DOHH2 (cell line): Measurements from ENCODE around the gene PCK2.

ENCODE experiments used
- H3F3A ChIP-seq: fragments of 200-600 bp; sonication (generic), shearing (Covaris generic); 2 replicates; pipeline ENCODE4 v1.6.0; 2016; ENCODE audit warnings: antibody characterized with exemption, mild to moderate bottlenecking; ENCODE audit not compliant: control insufficient read depth, insufficient read depth
- H3K27ac ChIP-seq: fragments of 200-600 bp; sonication (generic); 2 replicates; pipeline ENCODE4 v1.5.1; 2014; ENCODE audit warnings: low read depth, mild to moderate bottlenecking, low read length, moderate library complexity
- H3K27me3 ChIP-seq: fragments of 200-600 bp; sonication (generic); 2 replicates; pipeline ENCODE4 v1.6.1; 2014; ENCODE audit warnings: mild to moderate bottlenecking, low read length, mixed read lengths; ENCODE audit not compliant: control insufficient read depth
- H3K36me3 ChIP-seq: fragments of 200-600 bp; sonication (generic); 2 replicates; pipeline ENCODE4 v1.6.1; 2014; ENCODE audit warnings: mild to moderate bottlenecking, low read length, moderate library complexity, mixed read lengths; ENCODE audit not compliant: control insufficient read depth
- H3K4me1 ChIP-seq: fragments of 200-600 bp; sonication (generic); 2 replicates; pipeline ENCODE4 v1.6.1; 2014; ENCODE audit warnings: mild to moderate bottlenecking, low read length, mixed read lengths; ENCODE audit not compliant: control insufficient read depth
- H3K4me2 ChIP-seq: fragments of 200-600 bp; sonication (generic); 2 replicates; pipeline ENCODE4 v1.6.0; 2014; ENCODE audit warnings: mild to moderate bottlenecking, low read length, moderate library complexity
- H3K4me3 ChIP-seq: fragments of 200-600 bp; sonication (generic); 2 replicates; pipeline ENCODE4 v1.5.1; 2014; ENCODE audit warnings: mild to moderate bottlenecking, low read length, mixed read lengths
- H3K79me2 ChIP-seq: fragments of 200-600 bp; sonication (generic); 2 replicates; pipeline ENCODE4 v1.6.1; 2014; ENCODE audit warnings: mild to moderate bottlenecking, low read length, mixed read lengths; ENCODE audit not compliant: control insufficient read depth
- H3K9me2 ChIP-seq: fragments of 200-600 bp; sonication (generic); replicated peaks from 2 replicates; pipeline ENCODE4 v1.6.1; 2014; ENCODE audit warnings: mild to moderate bottlenecking, low read length, mixed read lengths; ENCODE audit not compliant: control insufficient read depth
- H3K9me3 ChIP-seq: fragments of 200-600 bp; sonication (generic); 2 replicates; pipeline ENCODE4 v1.6.1; 2014; ENCODE audit warnings: antibody characterized with exemption, low read length, mixed read lengths; ENCODE audit not compliant: control insufficient read depth, insufficient read depth
- H4K20me1 ChIP-seq: fragments of 200-600 bp; sonication (generic); 2 replicates; pipeline ENCODE4 v1.6.0; 2014; ENCODE audit warnings: low read depth, mild to moderate bottlenecking, antibody characterized with exemption, low read length, moderate library complexity; ENCODE audit not compliant: control insufficient read depth, insufficient read depth
- EZH2phosphoT487 ChIP-seq: fragments of 200-600 bp; sonication (generic); IDR thresholded peaks from 2 replicates; pipeline ENCODE4 v1.6.1; 2017; ENCODE audit warnings: borderline replicate concordance, mild to moderate bottlenecking, antibody characterized with exemption, low read length, moderate library complexity, mixed read lengths
- TF ChIP-seq, protein P1 (sequence below): fragments of 200-600 bp; sonication (generic); IDR thresholded peaks from one replicate; pipeline ENCODE4 v1.5.1; 2014; ENCODE audit warnings: antibody characterized with exemption, mild to moderate bottlenecking, low read depth, low read length; ENCODE audit not compliant: poor library complexity, severe bottlenecking

PCK2 gene

DNA sequence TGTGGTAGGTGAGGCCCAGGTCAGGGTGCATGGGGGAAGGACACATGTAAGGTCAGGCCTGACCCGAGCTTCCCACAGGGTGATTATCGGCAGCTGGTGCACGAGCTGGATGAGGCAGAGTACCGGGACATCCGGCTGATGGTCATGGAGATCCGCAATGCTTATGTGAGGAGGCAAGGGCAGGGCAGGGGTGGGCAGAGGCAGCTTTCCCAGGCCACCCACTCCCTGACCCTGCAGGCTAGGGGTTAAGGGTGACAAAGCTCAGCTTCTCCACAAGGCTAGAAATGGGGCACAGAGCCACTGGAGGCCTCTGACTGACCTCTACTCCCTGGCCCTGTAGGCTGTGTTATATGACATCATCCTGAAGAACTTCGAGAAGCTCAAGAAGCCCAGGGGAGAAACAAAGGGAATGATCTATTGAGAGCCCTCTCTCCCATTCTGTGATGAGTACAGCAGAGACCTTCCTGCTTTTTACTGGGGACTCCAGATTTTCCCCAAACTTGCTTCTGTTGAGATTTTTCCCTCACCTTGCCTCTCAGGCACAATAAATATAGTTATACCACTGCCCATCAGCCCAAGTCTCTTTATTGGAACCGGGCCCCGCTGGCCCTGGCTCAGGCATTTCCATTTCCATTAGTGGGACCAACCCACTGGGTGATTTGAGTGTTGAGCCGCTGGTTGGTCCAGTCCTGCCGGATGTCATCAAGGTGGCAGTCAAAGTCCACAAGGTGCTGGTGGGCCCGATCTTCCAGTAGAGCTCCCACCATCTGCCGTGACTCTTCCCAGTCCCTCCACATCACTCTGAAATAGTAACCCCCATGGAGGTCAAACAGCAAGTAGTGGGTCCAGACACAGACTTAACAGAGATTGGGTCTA is 44.5 kb downstream of the PCK2 start:
- Histone ChIP-seq H3K4me1 (peaks cover 34% of the 10 kb centered on the region), H3K27ac (no peak overlapping the region), H3K4me3 (no peak overlapping the region)

DNA sequence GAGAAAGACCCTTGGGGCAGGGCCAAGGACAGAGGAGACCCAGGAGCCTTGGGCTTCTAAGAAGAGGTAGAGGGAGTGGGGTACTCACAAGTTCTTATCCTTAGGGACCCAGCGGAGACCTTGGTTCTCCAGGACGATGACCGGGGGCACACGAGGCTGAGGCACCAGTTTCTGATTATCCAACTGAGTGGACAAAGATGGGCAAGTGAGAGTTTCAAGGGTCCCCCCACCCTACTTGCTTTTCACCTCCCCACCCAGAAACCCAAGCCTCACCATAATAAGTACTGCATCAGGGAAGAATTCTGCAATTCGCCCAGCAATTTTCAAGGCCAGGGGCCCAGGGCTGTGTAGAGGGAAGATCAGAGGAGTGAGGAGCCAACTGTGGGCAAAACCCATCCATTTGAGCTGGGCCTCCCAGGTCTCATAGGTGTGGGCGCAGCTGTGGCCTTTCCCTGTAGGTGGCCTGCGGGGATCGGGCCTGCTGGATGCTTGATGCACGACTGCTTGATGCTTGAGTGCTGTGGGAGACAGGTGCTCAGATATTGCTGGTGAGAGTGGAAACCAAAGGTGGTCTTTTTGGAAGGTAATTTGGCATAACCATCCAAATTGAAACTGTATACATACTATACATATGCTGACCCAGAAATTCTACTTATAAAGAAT is 45.3 kb downstream of the PCK2 start:
- H3K4me2 ChIP-seq = peak overlapping the region; percentile 79
- H3K4me1 ChIP-seq = peaks cover 34% of the 10 kb centered on the region
- no peaks in the 10 kb centered on the region for H3K9me3 ChIP-seq
- H3F3A ChIP-seq = peaks cover 5% of the 10 kb centered on the region; the same call in 1 of the 2 replicates
- peaks cover 38% of the 10 kb centered on the region for H3K79me2 ChIP-seq
- no peaks in the 10 kb centered on the region for H3K9me2 ChIP-seq
- no peaks in the 10 kb centered on the region for H4K20me1 ChIP-seq
- no peaks in the 10 kb centered on the region for H3K27me3 ChIP-seq
- H3K4me3 ChIP-seq = peak overlapping the region; percentile 97
- TF ChIP-seq, protein P1, sequence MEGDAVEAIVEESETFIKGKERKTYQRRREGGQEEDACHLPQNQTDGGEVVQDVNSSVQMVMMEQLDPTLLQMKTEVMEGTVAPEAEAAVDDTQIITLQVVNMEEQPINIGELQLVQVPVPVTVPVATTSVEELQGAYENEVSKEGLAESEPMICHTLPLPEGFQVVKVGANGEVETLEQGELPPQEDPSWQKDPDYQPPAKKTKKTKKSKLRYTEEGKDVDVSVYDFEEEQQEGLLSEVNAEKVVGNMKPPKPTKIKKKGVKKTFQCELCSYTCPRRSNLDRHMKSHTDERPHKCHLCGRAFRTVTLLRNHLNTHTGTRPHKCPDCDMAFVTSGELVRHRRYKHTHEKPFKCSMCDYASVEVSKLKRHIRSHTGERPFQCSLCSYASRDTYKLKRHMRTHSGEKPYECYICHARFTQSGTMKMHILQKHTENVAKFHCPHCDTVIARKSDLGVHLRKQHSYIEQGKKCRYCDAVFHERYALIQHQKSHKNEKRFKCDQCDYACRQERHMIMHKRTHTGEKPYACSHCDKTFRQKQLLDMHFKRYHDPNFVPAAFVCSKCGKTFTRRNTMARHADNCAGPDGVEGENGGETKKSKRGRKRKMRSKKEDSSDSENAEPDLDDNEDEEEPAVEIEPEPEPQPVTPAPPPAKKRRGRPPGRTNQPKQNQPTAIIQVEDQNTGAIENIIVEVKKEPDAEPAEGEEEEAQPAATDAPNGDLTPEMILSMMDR = no peak
- no peak for TF ChIP-seq EZH2phosphoT487
- peaks cover 59% of the 10 kb centered on the region for H3K36me3 ChIP-seq
- no peak overlapping the region for H3K27ac ChIP-seq

More for the DNA sequence above, 44.5 kb downstream of the PCK2 start:
- Histone ChIP-seq H3K4me2 (peak overlapping the region; percentile 79; the same call in 1 of the 2 replicates), H4K20me1 (no peaks in the 10 kb centered on the region), H3K9me2 (no peaks in the 10 kb centered on the region), H3K9me3 (no peaks in the 10 kb centered on the region), H3K27me3 (no peaks in the 10 kb centered on the region), H3K79me2 (peaks cover 38% of the 10 kb centered on the region), H3F3A (peaks cover 5% of the 10 kb centered on the region; the same call in 1 of the 2 replicates), H3K36me3 (peaks cover 52% of the 10 kb centered on the region)
- TF ChIP-seq, protein P1 = no peak
- no peak for TF ChIP-seq EZH2phosphoT487

DNA sequence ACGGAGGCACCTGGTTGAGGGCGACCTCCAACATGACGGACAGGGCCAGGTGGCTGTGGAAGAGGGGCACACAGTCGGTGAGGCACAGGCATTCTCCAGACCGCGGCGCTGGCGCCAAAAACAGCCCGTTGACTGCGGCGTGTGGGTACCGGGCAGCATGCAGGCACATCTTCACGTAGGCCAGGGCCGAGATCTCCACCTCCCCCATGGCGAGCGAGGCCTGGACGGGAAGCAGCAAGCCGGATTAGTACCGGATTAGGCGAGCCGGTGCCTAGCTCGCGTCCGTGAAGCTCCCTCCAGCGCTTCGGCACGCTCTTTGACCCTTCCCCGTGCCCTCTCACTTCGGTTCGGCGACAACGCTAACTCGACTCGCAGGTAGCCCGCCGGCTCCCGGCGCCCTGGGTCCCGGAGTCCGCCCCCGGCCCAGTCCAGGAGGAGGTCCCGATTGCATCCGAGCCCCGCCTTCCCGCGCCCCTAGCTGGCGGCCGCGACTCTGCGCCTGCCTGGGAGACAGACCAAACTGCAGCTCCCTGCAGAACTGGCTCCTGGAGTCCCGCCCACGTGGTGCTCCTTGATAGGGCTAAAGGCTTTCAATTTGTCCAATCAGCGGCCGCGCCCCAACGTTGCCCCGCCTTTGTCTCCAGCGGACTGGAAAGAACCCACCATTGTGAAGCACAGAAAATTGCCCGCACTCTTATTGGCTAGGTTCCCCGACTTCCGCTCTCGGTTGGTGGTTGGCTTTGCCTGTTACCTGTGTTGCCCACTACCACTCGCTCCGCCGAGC is 47.2 kb downstream of the PCK2 start, which contains the start of gene EMC9:
Gene EMC9, minus strand, starts transcription at position 495 of the 784 bp plus-strand sequence. Its CDS starts 287 bp downstream, at position 208.
- Histone ChIP-seq H3K79me2 (peaks cover 53% of the 10 kb centered on the region), H3F3A (peaks cover 5% of the 10 kb centered on the region; the same call in 1 of the 2 replicates), H3K4me3 (peak within 1 kb of the TSS; percentile 97)

More for the DNA sequence above, 47.2 kb downstream of the PCK2 start, which contains the start of gene EMC9:
- H4K20me1 ChIP-seq = no peaks in the 10 kb centered on the region
- no peak for TF ChIP-seq EZH2phosphoT487
- TF ChIP-seq, protein P1 = no peak
- no peaks in the 10 kb centered on the region for H3K27me3 ChIP-seq
- H3K27ac ChIP-seq = peak within 1 kb of the TSS; percentile 65
- H3K36me3 ChIP-seq = peaks cover 67% of the 10 kb centered on the region
- H3K4me1 ChIP-seq = peaks cover 41% of the 10 kb centered on the region
- H3K4me2 ChIP-seq = peak within 1 kb of the TSS; percentile 82
- H3K9me3 ChIP-seq = no peaks in the 10 kb centered on the region
- H3K9me2 ChIP-seq = no peaks in the 10 kb centered on the region
